K562 (cell line): Measurements from ENCODE around the gene TDRKH. TPM values are rescaled to one million over a fixed set of nuclear protein-coding genes. Genes with fewer than 3 reads are reported as not detected.

Source experiments
- ATF2 ChIP-seq: sonication (generic); formaldehyde crosslinking; IDR thresholded peaks from 2 replicates; pipeline ENCODE4 v1.8.1; 2022; ENCODE audit warnings: missing genetic modification reagents
- CTBP1 ChIP-seq: fragments of 450-650 bp; IDR thresholded peaks from 2 replicates; pipeline ENCODE4 v1.6.1; 2016; ENCODE audit warnings: borderline replicate concordance
- DEAF1 ChIP-seq: fragments of 450-650 bp; formaldehyde crosslinking; IDR thresholded peaks from 2 replicates; pipeline ENCODE4 v1.4.0; 2020; ENCODE audit warnings: mild to moderate bottlenecking, moderate library complexity
- ELF2 ChIP-seq: fragments of 250-450 bp; sonication (Bioruptor Pico); IDR thresholded peaks from 2 replicates; pipeline ENCODE4 v1.5.0; 2021; ENCODE audit warnings: mild to moderate bottlenecking
- GMEB1 ChIP-seq: fragments of 250-450 bp; sonication (Bioruptor Pico); IDR thresholded peaks from 2 replicates; pipeline ENCODE4 v1.4.0; 2020; ENCODE audit warnings: mild to moderate bottlenecking
- GTF2B ChIP-seq: IDR thresholded peaks from 2 replicates; pipeline ENCODE4 v1.6.1; 2011; ENCODE audit not compliant: insufficient read length; ENCODE audit errors: extremely low read depth
- HNRNPLL ChIP-seq: fragments of 200-400 bp; formaldehyde crosslinking; IDR thresholded peaks from 2 replicates; pipeline ENCODE4 v1.6.1; 2017; ENCODE audit warnings: low read length, low read depth, mild to moderate bottlenecking; ENCODE audit not compliant: poor library complexity, severe bottlenecking
- L3MBTL2 ChIP-seq: fragments of 450-650 bp; IDR thresholded peaks from 2 replicates; pipeline ENCODE4 v1.6.1; 2016; ENCODE audit warnings: mild to moderate bottlenecking, moderate library complexity
- NCOA6 ChIP-seq: fragments of 450-650 bp; IDR thresholded peaks from 2 replicates; pipeline ENCODE4 v1.6.1; 2017; ENCODE audit warnings: mild to moderate bottlenecking
- SFPQ ChIP-seq: fragments of 200-400 bp; formaldehyde crosslinking; IDR thresholded peaks from 2 replicates; pipeline ENCODE4 v1.6.1; 2017; ENCODE audit warnings: mild to moderate bottlenecking, low read depth, low read length, moderate library complexity
- YBX1 ChIP-seq: fragments of 450-650 bp; IDR thresholded peaks from 2 replicates; pipeline ENCODE4 v1.7.1; 2016; ENCODE audit warnings: mild to moderate bottlenecking
- ZBTB49 ChIP-seq: sonication (generic); formaldehyde crosslinking; IDR thresholded peaks from 2 replicates; pipeline ENCODE4 v1.8.0; 2022; ENCODE audit warnings: missing genetic modification reagents, mild to moderate bottlenecking, borderline replicate concordance
- ZNF175 ChIP-seq: fragments of 200-800 bp; sonication (Bioruptor generic); IDR thresholded peaks from 2 replicates; pipeline ENCODE4 v1.6.1; 2016; ENCODE audit warnings: low read depth, mild to moderate bottlenecking, missing genetic modification characterization, missing compliant biosample characterization
- ZNF184 ChIP-seq: sonication (generic); formaldehyde crosslinking; IDR thresholded peaks from 2 replicates; pipeline ENCODE4 v1.5.0; 2020; ENCODE audit warnings: missing genetic modification reagents
- ZNF77 ChIP-seq: fragments of 250-450 bp; sonication (Bioruptor Pico); IDR thresholded peaks from 2 replicates; pipeline ENCODE4 v1.5.0; 2020
- ZZZ3 ChIP-seq: fragments of 450-650 bp; IDR thresholded peaks from 2 replicates; pipeline ENCODE4 v1.6.1; 2016; ENCODE audit warnings: antibody characterized with exemption, mild to moderate bottlenecking, moderate library complexity
- polyA plus RNA-seq, 8 experiments: library from polyadenylated mRNA; depleted of rRNA in 4 of 8; stranded (reverse) in 5 of 8; unstranded in 3 of 8; fragments of >200 nt; fragmentation: Nextera tagmentation in 2 of 8; fragmentation: Illumina TruSeq in 1 of 8; extraction: Ambion mirVana in 2 of 8; extraction: Trizol in 1 of 8; gene quantifications; 2 replicates each; pipeline versions ENCODE4 v1.2.1 to v1.2.3, GENCODE V29; 2011 to 2014; ENCODE audit warnings: inconsistent platforms in 1 of 8, missing spikeins in 1 of 8
- total RNA-seq, 7 experiments: library from RNA; depleted of rRNA in 6 of 7; stranded (reverse); fragments of >200 nt in 6 of 7; fragmentation: Illumina TruSeq in 2 of 7; extraction: Trizol in 2 of 7; gene quantifications; 2 replicates each; pipeline versions ENCODE4 v1.2.1 to v1.2.3, GENCODE V29; 2011 to 2021; ENCODE audit warnings: low replicate concordance in 1 of 7

The TDRKH gene
- total and polyA plus RNA-seq, 9 of the 15 experiments (the other 6 are each of a cell fraction or from before 2014, with no cell fraction given): 4.3 to 21.3 (median 8.4) TPM

GRCh38 chr1:151790071-151790939 lies at the start of gene TDRKH (continued):
- no peak for TF ChIP-seq ATF2
- TF ChIP-seq ZBTB49 (CRISPR knock-in tag): no peak
- TF ChIP-seq ZNF184 (CRISPR knock-in tag): no peak
- TF ChIP-seq ZNF175 (CRISPR knock-in tag): peak; percentile 85; the same call in 1 of the 2 replicates
- TF ChIP-seq SFPQ: no peak
- no peak for TF ChIP-seq GMEB1 (CRISPR knock-in tag)
- TF ChIP-seq NCOA6: peak; percentile 88
- no peak for TF ChIP-seq GTF2B
- TF ChIP-seq L3MBTL2: peak; percentile 99
- TF ChIP-seq ZZZ3: no peak
- TF ChIP-seq CTBP1: peak; percentile 97
- no peak for TF ChIP-seq DEAF1 (CRISPR knock-in tag)
- no peak for TF ChIP-seq ZNF77 (CRISPR knock-in tag)
- peak; percentile 80 for TF ChIP-seq HNRNPLL
- no peak for TF ChIP-seq YBX1
- no peak for TF ChIP-seq ELF2 (CRISPR knock-in tag)
